Activated T-cell treated with anti-CD3 and anti-CD28 coated beads, Interleukin-2, amount 50 U/mL, for 48 hours (primary cell): ENCODE measurements around the gene PRR27.

Source experiments
- DNase-seq, 2 experiments: peaks; one replicate each; pipeline ENCODE4 v3.0.0-alpha.2; 2020

Gene PRR27

DNA sequence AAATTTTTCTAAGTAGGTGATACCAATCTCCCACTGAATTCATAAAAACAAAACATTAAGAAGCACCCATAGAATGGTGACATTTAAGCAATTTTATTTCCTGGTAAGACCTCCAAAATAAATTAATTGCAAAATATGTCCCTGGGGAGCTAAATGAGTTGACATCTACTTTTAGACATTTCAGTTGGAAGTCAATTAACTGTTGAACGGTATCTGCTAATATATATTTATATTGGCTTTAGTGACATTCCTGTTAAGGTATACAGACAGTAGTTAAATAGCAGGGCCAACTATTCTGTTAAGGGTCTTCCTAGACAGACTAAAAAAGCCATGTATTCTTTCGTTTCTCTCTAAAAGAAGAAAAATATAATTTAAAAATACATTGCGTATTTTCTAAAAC is at the start of gene PRR27:
TSS of gene PRR27 (plus strand) at position 301 of the 400 bp plus-strand sequence. CDS start 139 bp downstream, outside the sequence.
- no peak for DNase-seq

DNA sequence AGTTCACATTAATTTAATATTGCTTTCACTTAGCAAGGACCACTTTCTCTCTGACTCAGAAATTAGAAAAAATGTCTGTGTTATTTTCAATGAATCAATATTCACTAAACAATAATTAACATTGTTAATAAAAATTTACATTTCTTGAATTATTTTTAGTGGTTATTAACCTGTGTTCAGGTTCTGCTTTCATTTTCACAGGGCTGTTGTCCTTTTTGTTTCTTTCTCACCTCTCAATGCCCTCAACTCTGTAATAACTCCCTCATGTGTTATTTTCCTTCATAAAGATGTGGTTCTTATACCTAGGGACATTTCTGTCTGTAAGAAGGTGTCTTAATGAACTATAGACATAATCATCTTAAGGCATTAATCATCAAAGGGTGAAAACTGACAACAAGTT is 43.1 kb upstream of the PRR27 start:
- no peak for DNase-seq

DNA sequence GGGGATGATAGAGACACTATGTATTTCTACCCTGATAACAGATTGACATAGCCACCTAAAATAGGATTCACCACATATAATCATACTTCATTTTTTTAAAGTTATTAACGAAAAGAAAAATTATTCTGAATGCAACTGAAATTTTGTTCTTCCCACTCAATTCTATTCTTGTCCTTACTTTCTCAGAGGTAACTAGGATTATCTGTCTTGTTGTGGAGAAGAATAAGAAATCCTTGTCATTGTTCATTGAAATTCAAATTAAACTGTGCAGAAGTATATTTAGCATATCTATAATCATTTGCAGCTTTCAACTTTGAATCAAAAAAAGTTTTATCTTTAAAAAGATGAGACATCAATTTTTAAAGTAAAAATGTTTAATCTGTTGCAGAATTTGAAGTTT is 40.4 kb upstream of the PRR27 start:
- no peak for DNase-seq

DNA sequence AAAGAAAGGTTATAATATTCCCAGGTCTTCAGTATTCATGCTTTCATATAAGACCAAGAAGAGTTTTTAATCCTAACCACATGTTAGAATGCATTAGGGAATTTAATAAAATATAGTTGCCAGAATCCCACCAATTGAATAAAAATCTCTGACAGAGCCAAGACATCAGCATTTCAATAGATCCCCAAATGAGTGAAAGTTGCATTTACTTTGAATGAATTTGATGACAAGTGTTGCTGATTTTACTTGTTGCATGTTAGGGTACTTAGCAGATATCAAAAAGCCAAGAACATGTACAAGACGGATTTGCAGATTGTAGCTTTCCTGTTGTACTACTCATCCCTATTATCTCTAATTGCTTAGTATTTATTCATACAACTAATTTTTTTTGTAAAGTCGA is 39.9 kb upstream of the PRR27 start:
- DNase-seq: no peak

DNA sequence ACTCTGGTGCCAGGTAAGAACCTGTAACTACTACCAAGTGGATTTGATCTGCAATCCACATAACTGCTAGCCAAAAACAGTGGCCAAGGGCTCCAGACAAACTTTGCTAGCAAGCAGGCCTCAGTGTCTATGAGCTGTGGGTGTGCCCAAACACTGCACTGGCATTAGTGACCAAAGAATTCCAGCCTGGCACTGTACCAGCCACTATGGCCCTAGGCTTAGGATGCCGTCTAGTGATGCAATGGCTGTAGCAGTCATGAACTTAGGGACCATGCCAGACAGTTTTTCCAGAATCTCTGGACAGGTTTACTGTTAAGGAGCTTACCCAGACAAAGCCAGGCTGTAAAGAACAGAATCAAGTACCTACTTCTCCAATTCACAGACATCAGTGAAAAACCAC is 33.7 kb upstream of the PRR27 start:
- no peak for DNase-seq

DNA sequence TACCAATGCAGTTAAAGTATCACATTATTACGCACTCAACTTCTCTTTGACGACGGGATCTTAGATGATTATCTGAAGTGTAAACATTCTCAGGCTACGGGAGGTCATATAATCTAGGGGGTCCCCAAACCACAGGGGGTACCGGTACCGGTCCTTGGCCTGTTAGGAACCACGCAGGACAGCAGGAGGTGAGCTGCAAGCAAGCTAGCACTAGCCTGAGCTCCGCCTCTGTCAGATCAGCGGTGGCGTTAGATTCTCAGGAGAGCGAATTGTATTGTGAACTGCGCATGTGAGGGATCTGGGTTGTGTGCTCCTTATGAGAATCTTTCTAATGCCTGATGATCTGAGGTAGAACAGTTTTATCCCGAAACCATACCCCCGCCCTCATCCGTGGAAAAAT is 20.6 kb upstream of the PRR27 start:
- no peak for DNase-seq

GRCh38 chr4:70138751-70139150 is 15.3 kb upstream of the PRR27 start:
- no peak for DNase-seq

- no peak for DNase-seq
Observed at GRCh38 chr4:70151271-70151670, 2.8 kb upstream of the PRR27 start.

GRCh38 chr4:70152088-70152487 is 1.9 kb upstream of the PRR27 start:
- DNase-seq: no peak

GRCh38 chr4:70158576-70158975 is 4.5 kb downstream of the PRR27 start:
- DNase-seq: no peak

GRCh38 chr4:70177090-70177489 is 23.1 kb downstream of the PRR27 start:
- no peak for DNase-seq

GRCh38 chr4:70178075-70178660 is 24.1 kb downstream of the PRR27 start:
- DNase-seq: no peak

GRCh38 chr4:70179811-70180210 is 25.8 kb downstream of the PRR27 start:
- no peak for DNase-seq

- no peak for DNase-seq
Observed at GRCh38 chr4:70181864-70182263, 27.8 kb downstream of the PRR27 start.

DNA sequence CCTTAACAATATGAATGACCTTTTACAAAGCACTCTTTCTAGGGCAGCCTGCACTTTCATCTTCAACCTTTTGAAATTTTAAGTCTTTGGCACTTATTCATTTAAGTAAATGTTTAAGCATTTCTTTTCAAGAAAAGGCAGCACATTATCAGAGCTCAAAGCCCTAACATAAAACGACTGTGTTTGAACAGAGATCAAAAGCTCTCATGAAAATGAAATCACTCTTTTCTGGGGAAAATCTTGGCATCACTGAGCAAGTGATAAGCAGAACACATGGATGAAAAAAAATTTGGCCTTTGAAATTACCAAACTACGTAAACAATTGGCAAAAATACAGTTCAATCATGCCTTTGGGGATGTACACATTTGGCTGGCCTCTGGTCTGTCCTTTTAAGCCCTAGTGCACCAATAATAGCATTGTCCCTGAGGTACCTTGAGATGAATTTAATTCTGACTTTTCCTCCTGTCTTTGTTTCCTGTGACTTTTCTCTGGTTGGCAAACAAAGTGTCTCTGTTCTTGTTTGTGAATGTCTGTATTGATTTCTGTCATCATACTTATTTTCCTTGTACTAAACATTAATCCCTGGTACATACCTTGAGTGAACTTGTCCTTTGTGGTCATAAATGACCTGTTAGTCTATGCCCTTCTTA is 28.6 kb downstream of the PRR27 start:
- DNase-seq: no peak

GRCh38 chr4:70183168-70183939 is 29.3 kb downstream of the PRR27 start:
- DNase-seq: no peak

GRCh38 chr4:70183940-70184246 is 29.9 kb downstream of the PRR27 start:
- no peak for DNase-seq

DNA sequence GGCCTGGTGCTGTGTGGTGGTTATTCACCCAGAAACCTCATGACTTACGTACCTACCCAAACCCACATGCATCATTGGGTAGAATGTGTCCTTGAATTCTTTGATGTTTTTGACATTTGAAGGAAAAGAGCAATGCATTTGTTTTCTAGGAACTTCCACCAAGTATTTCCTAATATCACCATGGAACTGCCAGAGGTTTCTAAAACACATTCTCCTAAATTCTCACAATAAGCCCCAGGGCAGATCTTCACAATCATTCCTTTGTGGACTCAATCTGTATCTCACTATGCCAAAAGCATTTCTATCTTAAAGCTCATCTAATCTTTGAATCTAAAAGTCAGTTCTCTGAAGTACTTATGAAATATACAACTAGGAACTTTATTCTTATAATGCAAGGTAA is 33.2 kb downstream of the PRR27 start:
- DNase-seq: no peak

DNA sequence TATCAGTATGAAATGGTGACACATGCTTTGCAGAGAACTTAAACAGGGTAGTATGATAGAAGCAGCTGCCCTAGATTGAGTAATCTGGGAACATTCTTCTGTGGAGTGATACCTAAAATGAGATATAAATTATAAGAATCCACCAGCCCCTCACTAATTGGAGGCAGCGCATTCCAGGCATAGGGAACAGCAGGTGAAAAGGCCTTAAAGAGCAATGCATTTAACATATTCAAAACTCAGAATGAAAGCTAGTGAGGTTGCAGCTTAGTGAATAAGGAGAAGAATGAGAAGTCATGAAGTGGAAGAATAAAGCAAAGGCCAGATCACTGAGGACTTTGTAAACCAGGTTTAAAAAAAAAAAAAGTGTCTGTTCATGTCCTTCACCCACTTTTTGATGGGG is 36.5 kb downstream of the PRR27 start:
- DNase-seq: no peak

DNA sequence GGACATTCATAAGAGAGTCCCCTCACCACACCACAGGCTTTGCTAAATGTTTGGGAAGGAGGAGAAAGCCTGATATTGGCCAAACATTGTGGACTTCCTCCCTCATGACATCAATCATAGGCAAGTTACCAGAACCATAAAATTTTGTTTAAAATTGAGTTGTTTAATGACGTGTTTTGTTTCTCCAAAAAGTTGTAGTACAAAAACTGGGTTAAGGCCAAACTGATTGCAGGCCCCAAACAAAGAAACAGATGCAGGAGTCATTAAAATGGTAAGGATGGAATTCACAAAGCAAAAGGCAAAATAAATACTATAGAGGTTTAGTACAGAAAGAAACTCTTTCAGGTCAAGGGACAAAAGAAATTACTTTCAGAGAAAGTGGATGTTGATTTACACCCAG is 37.6 kb downstream of the PRR27 start:
- no peak for DNase-seq

- no peak for DNase-seq
Observed at GRCh38 chr4:70192895-70193294, 38.9 kb downstream of the PRR27 start.

DNA sequence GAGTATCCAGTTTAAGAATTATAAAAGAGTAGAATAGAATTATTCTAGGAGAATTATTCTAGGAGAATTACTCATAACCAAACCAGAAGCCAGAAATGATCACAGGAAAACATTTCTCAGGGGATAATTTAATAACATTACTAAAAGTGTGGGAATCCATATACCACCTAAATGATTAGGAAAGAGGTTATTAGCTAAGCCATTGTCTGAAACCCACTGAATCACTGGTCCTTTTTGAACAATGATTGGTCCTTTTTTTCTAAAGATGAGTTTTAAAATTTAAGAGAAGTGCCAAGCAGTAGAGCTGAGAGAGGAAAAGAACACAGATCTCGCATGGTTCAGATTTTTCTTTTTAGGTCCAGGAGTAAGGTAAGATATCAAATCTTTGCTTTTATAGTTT is 41.4 kb downstream of the PRR27 start, which contains the start of gene ODAM:
TSS of gene ODAM (plus strand) at position 301 of the 400 bp plus-strand sequence. CDS start 819 bp downstream, outside the sequence.
- DNase-seq: no peak

DNA sequence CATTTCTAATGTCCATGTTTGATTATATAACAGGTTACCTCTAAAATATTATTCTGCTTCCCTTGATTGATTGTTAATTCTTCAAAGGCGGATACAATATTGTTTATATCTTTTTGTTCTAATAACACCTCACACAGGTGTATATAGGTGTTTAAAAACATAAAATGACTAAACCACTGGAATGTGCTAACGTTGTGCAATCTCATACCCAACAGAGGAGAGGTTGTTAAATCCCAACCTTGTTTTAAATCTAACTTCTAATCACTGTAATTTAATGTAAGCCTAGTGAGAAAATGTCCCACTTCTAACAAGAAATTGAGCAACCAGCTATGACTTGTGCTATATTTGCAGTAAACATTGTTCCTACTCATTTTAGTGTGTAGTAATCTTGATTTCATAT is 42.8 kb downstream of the PRR27 start:
- DNase-seq: no peak

DNA sequence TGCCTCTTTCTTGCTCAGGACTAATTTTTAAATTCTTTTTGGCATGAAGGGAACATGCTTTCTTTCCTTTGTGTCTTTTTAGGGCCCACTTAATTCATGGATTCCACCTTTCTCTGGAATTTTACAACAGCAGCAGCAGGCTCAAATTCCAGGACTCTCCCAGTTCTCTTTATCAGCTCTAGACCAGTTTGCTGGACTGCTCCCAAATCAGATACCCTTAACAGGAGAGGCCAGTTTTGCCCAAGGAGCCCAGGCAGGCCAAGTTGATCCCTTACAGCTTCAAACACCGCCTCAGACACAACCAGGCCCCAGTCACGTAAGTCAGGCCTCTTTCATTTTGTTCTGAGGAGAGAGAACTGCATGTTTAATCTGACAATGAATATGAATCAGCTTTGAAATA is 43.8 kb downstream of the PRR27 start:
- DNase-seq: no peak
